SU-DHL-6 (cell line): ENCODE results near the gene KDM2B.
A peak's percentile ranks its signal among the peaks of the same experiment; 100 is the strongest.

Source experiments
- H2AFZ ChIP-seq: fragments of 200-600 bp; sonication (generic); 2 replicates; pipeline ENCODE4 v1.6.1; 2014; ENCODE audit warnings: low read depth, mild to moderate bottlenecking, moderate library complexity, mixed read lengths, antibody characterized with exemption, low read length; ENCODE audit not compliant: severe bottlenecking
- H3F3A ChIP-seq: fragments of 200-600 bp; shearing (Covaris generic); 2 replicates; pipeline ENCODE4 v1.6.0; 2016; ENCODE audit warnings: antibody characterized with exemption, mild to moderate bottlenecking; ENCODE audit not compliant: insufficient read depth
- H3K27ac ChIP-seq: fragments of 200-600 bp; sonication (generic); 2 replicates; pipeline ENCODE4 v1.5.1; 2016; ENCODE audit warnings: low read depth, mild to moderate bottlenecking, low read length, moderate library complexity, mixed read lengths
- H3K27me3 ChIP-seq: fragments of 200-600 bp; sonication (generic), shearing (Covaris generic); 2 replicates; pipeline ENCODE4 v1.6.0; 2014; ENCODE audit warnings: mild to moderate bottlenecking, low read length
- H3K36me3 ChIP-seq: fragments of 200-600 bp; sonication (generic); 2 replicates; pipeline ENCODE4 v1.6.1; 2014; ENCODE audit warnings: mild to moderate bottlenecking, low read length, mixed read lengths
- H3K4me2 ChIP-seq: fragments of 300-600, 200-600 bp; shearing (Covaris generic), sonication (generic); 2 replicates; pipeline ENCODE4 v1.6.0; 2014; ENCODE audit warnings: low read length, low read depth, mild to moderate bottlenecking; ENCODE audit not compliant: poor library complexity, severe bottlenecking
- H3K4me3 ChIP-seq: fragments of 200-600 bp; sonication (generic); 2 replicates; pipeline ENCODE4 v1.5.1; 2014; ENCODE audit warnings: antibody characterized with exemption, low read length, mild to moderate bottlenecking, mixed read lengths; ENCODE audit not compliant: insufficient read depth, poor library complexity, severe bottlenecking
- H3K79me2 ChIP-seq: fragments of 200-600 bp; sonication (generic); 2 replicates; pipeline ENCODE4 v1.6.1; 2014; ENCODE audit warnings: mild to moderate bottlenecking, low read length, moderate library complexity; ENCODE audit not compliant: insufficient read depth
- H3K9ac ChIP-seq: fragments of 200-600 bp; sonication (generic); 2 replicates; pipeline ENCODE4 v1.7.0; 2014; ENCODE audit warnings: mild to moderate bottlenecking, low read length
- H3K9me2 ChIP-seq: fragments of 200-600 bp; sonication (generic); replicated peaks from 2 replicates; pipeline ENCODE4 v1.6.1; 2014; ENCODE audit warnings: low read length; ENCODE audit not compliant: insufficient read depth
- H3K9me3 ChIP-seq: fragments of 200-600 bp; sonication (generic); 2 replicates; pipeline ENCODE4 v1.6.1; 2014; ENCODE audit warnings: low read length, mixed read lengths; ENCODE audit not compliant: insufficient read depth
- H4K20me1 ChIP-seq: fragments of 200-600 bp; sonication (generic); 2 replicates; pipeline ENCODE4 v1.6.1; 2014; ENCODE audit warnings: low read depth, mild to moderate bottlenecking, antibody characterized with exemption, low read length, moderate library complexity, mixed read lengths
- EZH2phosphoT487 ChIP-seq: fragments of 200-600 bp; sonication (generic), shearing (Covaris generic); conservative IDR thresholded peaks from 2 replicates; pipeline ENCODE4 v1.6.1; 2018; ENCODE audit warnings: mild to moderate bottlenecking, antibody characterized with exemption, low read length, moderate library complexity, mixed read lengths
- TF ChIP-seq, protein P1 (sequence below): fragments of 200-600 bp; sonication (generic); IDR thresholded peaks from one replicate; pipeline ENCODE4 v1.5.1; 2017; ENCODE audit warnings: antibody characterized with exemption, mild to moderate bottlenecking, low read length, moderate library complexity; ENCODE audit not compliant: insufficient read depth, poor library complexity, severe bottlenecking

The KDM2B gene

GRCh38 chr12:121513464-121514183 lies 67.2 kb downstream of the KDM2B start:
- Histone ChIP-seq H3K4me2 (peak overlapping the region; percentile 63), H3K9me3 (no peaks in the 10 kb centered on the region), H3K27ac (peak overlapping the region; percentile 92), H3K79me2 (no peaks in the 10 kb centered on the region), H3K36me3 (no peaks in the 10 kb centered on the region), H3K27me3 (no peaks in the 10 kb centered on the region), H2AFZ (peak overlapping the region; percentile 50), H3K9me2 (no peaks in the 10 kb centered on the region), H3F3A (peaks cover 8% of the 10 kb centered on the region), H4K20me1 (no peaks in the 10 kb centered on the region), H3K4me3 (peak overlapping the region; percentile 37), H3K9ac (peak overlapping the region; percentile 49)
- no peak for TF ChIP-seq EZH2phosphoT487
- TF ChIP-seq, protein P1, sequence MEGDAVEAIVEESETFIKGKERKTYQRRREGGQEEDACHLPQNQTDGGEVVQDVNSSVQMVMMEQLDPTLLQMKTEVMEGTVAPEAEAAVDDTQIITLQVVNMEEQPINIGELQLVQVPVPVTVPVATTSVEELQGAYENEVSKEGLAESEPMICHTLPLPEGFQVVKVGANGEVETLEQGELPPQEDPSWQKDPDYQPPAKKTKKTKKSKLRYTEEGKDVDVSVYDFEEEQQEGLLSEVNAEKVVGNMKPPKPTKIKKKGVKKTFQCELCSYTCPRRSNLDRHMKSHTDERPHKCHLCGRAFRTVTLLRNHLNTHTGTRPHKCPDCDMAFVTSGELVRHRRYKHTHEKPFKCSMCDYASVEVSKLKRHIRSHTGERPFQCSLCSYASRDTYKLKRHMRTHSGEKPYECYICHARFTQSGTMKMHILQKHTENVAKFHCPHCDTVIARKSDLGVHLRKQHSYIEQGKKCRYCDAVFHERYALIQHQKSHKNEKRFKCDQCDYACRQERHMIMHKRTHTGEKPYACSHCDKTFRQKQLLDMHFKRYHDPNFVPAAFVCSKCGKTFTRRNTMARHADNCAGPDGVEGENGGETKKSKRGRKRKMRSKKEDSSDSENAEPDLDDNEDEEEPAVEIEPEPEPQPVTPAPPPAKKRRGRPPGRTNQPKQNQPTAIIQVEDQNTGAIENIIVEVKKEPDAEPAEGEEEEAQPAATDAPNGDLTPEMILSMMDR, result no peak

DNA sequence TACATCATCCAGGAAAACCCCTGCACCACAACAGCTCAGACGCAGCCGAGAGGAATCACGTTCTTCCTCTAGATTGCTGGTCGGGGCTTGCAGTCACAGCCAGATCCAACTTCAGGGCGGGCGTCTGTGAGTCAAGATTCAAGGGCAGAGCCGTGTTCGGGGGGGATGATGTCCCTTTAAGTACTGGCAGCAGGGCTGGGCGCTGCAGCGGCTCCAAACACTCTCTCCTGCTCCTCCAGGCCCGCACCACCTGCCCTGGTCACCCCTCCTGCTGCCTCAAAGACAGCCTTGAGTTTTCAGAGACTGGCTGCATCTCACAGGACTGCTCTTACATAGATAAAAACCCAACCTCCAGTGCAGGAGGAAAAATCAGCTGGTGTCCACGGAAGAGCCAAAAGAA lies 68.3 kb downstream of the KDM2B start:
- no peaks in the 10 kb centered on the region for H3K9me2 ChIP-seq
- no peak overlapping the region for H3K4me2 ChIP-seq
- H3K27ac ChIP-seq, result no peak overlapping the region
- peaks cover 8% of the 10 kb centered on the region for H3F3A ChIP-seq
- H3K79me2 ChIP-seq, result no peaks in the 10 kb centered on the region
- no peaks in the 10 kb centered on the region for H3K9me3 ChIP-seq
- TF ChIP-seq, protein P1, result no peak
- TF ChIP-seq EZH2phosphoT487, result no peak
- H4K20me1 ChIP-seq, result no peaks in the 10 kb centered on the region
- H3K36me3 ChIP-seq, result no peaks in the 10 kb centered on the region
- H3K27me3 ChIP-seq, result no peaks in the 10 kb centered on the region
- no peak overlapping the region for H3K4me3 ChIP-seq
- H2AFZ ChIP-seq, result no peak overlapping the region
- H3K9ac ChIP-seq, result no peak overlapping the region

- Histone ChIP-seq H3K9me2 (no peaks in the 10 kb centered on the region), H4K20me1 (no peaks in the 10 kb centered on the region), H3K9ac (no peak overlapping the region), H3K9me3 (no peaks in the 10 kb centered on the region), H3K79me2 (no peaks in the 10 kb centered on the region), H3F3A (peaks cover 8% of the 10 kb centered on the region), H3K4me3 (no peak overlapping the region), H3K27ac (no peak overlapping the region), H3K4me2 (no peak overlapping the region), H3K36me3 (no peaks in the 10 kb centered on the region), H3K27me3 (no peaks in the 10 kb centered on the region), H2AFZ (no peak overlapping the region)
- no peak for TF ChIP-seq EZH2phosphoT487
- TF ChIP-seq, protein P1, result no peak
Measured at GRCh38 chr12:121511916-121512315, 68.9 kb downstream of the KDM2B start.
